Fibroblast of pulmonary artery (primary cell): ENCODE results near the gene LRMDA.

Source experiments
- DNase-seq: peaks from one replicate; pipeline ENCODE4 v3.0.0-alpha.2; 2010; ENCODE audit warnings: low read depth
- H3K4me3 ChIP-seq: replicated peaks from 2 replicates; pipeline ENCODE4 v1.5.1; 2011; ENCODE audit warnings: low read depth, mild to moderate bottlenecking, control low read depth, low read length, moderate library complexity
- CTCF ChIP-seq: IDR thresholded peaks from 2 replicates; pipeline ENCODE4 v1.5.1; 2011; ENCODE audit warnings: mild to moderate bottlenecking, control low read depth, low read length, inconsistent platforms; ENCODE audit errors: missing control alignments

Gene LRMDA

GRCh38 chr10:76082232-76082631, 650.8 kb downstream of the LRMDA start:
- TF ChIP-seq CTCF, result no peak
- H3K4me3 ChIP-seq, result no peak overlapping the region
- no peak for DNase-seq

- peak; percentile 46 for DNase-seq
- no peak overlapping the region for H3K4me3 ChIP-seq
- TF ChIP-seq CTCF, result no peak
Observed at GRCh38 chr10:76082956-76083355, 651.5 kb downstream of the LRMDA start.

- no peak overlapping the region for H3K4me3 ChIP-seq
- DNase-seq, result no peak
- TF ChIP-seq CTCF, result no peak
Observed at GRCh38 chr10:76085002-76085816, 653.8 kb downstream of the LRMDA start.

- no peak overlapping the region for H3K4me3 ChIP-seq
- no peak for TF ChIP-seq CTCF
- DNase-seq, result no peak
Observed at GRCh38 chr10:76085817-76086167, 654.4 kb downstream of the LRMDA start.

- no peak for DNase-seq
- no peak overlapping the region for H3K4me3 ChIP-seq
- TF ChIP-seq CTCF, result no peak
Observed at GRCh38 chr10:76086170-76086760, 654.8 kb downstream of the LRMDA start.

GRCh38 chr10:76086761-76087639, 655.6 kb downstream of the LRMDA start:
- DNase-seq, result peak; percentile 79
- TF ChIP-seq CTCF, result peak; percentile 47
- H3K4me3 ChIP-seq, result no peak overlapping the region
